Right ventricle myocardium superior (tissue), 1 donor: Measurements from ENCODE around the gene HNRNPH3. TPM values are rescaled to one million over a fixed set of nuclear protein-coding genes. Genes with fewer than 3 reads are reported as not detected.

Experiments
- ATAC-seq: fragments of 200-7000 bp; cut with Tn5 transposase; one replicate; pipeline ENCODE4 v1.9.1; 2020; ENCODE audit warnings: mild to moderate bottlenecking; ENCODE audit not compliant: poor library complexity
- DNase-seq: peaks from one replicate; pipeline ENCODE4 v3.0.0-alpha.2; 2020
- intact Hi-C: fragments of 100-400 bp; cut with DNase I; formaldehyde crosslinking; loops from one replicate; pipeline ENCODE4 v1.11.2; 2022
- total RNA-seq: library from RNA; stranded (reverse); fragmentation: NEBNext Ultra II Directional; extraction: Animal tissue kit (Norgen Biotek cat#: 25700); gene quantifications from one replicate; pipeline ENCODE4 v1.2.1, GENCODE V29; 2021
- donor health status: DM: no; HTN: yes; CAD: no; lungs with severe emphysema.

HNRNPH3 gene
- total RNA-seq, 1 donor from 2014 or later, result 122 TPM

DNA sequence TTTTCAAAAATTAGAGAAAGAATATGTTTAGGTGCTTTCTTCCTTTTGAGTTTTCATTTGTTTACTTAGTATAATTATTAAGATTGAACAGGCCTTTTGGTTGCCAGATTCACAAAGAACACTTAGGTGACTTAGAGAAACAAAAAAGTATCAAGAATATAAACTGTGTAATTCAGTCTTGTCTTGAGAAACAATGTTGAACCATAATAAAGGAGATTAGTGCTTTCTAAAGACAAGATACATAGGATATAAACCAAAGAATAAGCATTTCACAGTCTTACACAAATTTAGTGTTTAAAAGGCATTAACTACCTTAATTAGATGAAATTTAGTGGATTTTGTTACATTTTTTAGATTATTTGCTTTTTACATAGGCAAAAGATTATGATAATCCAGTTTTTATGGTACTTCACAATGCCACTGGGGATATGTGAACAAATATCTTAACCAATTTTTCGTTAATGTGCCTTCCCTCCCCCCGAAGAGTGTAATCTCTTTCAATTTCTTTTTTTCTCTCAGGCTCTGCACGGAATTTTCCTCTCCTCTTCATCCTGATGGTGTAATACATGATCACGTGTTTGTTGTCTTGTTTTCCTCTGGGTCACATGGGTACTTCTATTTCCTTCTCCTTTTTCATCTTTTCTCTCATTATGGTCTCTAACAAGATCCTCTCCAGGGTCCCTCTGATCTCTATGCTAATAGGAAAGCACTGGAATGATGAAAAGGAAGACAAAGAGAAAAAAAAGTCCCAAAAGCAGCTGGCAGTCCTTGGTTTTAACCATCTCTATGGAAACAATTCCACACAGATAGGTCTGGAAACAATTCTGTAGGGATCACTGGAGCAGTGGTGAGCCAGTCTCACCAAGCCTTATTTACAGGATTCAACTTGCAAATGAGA lies 3.7 kb upstream of the HNRNPH3 start:
- ATAC-seq (no peak), DNase-seq (no peak)
- intact Hi-C loops, result loop anchor here (10.0 kb wide), 1 partner anchor 253 kb away; the partner anchor contains the start of gene HERC4

DNA sequence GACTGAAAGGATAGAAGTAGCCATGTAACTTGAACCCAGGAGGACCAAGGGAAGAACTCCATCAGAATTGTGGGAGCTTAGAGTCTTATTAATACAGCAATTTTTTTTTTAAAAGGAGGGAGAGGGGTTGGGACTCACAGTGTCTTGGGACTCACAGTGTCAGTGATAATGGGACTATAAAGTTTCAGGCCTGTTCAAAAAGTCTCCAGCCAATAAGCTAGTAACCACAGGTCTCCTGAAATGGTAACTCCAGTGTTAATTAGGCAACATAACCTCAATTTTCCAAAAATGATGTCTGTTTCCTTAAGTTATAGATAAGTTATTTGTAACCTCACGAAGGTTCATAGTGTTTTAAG lies 2.4 kb upstream of the HNRNPH3 start:
- intact Hi-C loops, result loop anchor here (10.0 kb wide), 1 partner anchor 255 kb away; the partner anchor contains the start of gene HERC4
- ATAC-seq (no peak), DNase-seq (no peak)

DNA sequence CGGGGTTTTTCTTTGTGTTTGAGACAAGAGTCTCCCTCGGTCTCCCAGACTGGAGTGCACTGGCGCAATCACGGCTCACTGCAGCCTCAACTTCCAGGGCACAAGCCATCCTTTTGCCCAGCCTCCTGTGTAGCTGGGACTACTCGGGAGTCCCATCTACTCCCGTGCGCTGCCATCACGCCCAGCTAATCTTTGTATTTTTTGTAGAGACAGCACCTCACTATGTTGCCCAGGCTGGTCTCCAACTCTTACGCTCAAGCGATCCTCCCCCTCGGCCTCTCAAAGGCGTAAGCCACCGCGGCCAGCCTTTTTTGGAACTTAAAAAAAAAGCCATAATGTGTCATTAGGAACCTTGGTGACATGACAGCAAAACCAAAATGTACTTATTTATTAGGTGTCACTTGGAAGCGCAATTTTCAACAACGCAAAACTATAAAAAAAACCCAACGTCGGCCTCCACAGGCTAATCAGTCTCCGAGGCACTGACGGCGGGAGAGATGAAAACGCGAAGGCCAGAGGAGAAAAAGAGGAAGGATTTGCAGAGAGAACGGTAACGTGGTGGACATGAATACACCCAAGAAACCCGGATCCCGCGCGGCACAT lies 911 bp upstream of the HNRNPH3 start:
- no peak for ATAC-seq
- intact Hi-C loops, result no loop called here
- DNase-seq, result peak; percentile 50

DNA sequence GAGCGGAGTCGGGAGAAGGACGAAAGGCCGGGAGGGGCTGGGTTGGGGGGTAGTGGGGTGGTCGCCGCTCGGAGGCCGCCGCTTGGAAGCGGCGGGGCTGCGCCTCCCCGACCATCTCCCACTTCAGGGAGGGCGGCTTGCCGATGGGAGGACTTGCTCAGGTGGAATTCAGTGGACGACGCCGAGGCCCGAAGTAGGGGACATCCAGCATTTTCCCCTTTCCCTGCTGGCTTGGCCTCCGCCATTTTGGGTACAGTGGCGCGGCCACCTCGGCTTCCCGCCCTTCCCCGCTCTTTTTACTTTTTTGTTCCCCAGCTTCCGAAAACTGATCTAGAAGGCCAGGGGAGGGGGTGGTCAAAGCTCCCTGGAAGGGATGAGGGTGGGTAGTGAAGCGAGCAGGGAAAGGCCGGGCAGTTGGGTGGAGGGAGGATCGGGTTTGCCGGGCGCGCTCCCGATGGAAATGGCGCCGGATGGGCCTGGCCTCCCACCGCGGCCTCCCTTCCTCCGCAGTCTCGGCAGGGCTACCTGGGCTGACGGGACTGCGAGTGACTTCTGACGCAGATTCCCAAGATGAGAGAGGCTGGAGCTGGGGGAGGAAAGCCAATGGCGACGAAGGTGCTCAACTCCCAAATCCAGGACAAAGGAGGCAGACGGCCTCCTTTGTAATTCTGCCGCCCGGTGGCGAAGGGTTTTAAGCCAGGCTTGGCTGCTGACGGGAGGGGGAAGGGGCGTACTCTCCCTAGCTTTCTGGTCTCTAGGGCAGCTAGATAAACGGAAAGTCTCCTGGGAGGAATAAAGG lies 594 bp downstream of the HNRNPH3 start, which contains the start of gene PBLD:
Gene PBLD (minus strand): TSS at position 670 of the 799 bp plus-strand sequence. CDS start 26,084 bp downstream, outside the sequence.
- DNase-seq (peak; percentile 78), ATAC-seq (peak; percentile 43)
- intact Hi-C loops, result no loop called here

DNA sequence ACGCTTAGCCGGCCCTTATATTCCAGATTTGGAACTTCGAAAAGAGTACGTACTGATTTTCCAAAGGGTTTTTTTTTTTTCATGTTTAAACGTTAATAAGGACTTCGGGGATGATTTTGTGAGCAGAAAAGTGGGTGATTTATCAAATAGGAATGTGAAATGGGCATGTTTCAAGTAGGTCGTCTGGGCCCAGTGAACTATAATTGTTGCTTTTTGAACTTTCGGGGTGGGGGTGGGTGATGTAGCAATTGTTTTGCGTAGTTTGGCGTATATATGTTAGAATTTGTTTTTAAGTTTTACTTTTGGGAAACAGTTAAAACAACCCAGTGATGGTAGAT lies 1.2 kb downstream of the HNRNPH3 start:
- DNase-seq (no peak), ATAC-seq (no peak)
- intact Hi-C loops, result no loop called here

DNA sequence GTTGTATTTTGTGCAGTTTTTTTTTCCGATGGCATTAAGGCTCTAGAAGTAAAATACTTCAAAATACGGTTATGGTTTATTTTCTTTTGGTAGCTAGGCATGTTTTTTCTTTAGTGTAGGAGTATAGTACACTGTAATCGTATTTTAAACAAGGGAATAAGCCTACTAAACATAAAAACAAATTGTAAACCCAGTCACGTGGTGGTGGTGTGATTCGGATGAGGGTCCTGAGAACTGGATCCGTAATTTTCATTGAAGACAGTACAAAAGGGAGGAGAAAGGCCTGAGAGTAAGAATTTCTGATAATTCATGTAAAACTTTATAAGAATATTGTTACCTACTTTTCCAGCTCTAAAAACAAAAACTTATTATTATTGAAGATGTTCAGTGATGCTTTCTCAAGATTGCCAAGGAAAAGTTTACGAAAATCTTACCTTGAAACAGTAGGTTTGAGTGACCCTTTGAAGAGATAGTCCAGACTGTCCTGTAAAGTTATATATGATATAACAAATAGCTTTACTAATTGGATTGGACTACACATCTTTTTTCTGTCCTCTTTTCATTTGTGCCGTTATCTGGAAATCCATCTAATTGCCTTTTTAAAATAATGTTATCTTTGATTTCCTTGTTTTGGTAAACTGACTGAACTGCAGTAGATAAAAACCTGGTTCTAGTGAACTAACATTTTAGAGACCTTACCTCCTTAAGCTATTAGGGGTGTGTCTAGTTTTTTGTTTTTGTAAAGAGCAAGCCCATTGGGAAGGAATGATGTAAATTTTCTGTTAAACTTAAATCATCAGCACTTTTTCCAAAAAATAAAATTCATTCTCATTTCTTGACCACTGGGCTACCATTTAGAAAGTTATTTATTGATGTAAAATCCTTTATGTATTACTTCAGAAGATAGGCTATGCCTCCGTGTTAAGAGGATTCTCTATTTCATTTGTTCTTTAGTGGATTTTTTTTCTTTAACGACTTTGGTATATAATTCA lies 1.9 kb downstream of the HNRNPH3 start:
- no peak for DNase-seq
- no peak for ATAC-seq
- intact Hi-C loops, result no loop called here

DNA sequence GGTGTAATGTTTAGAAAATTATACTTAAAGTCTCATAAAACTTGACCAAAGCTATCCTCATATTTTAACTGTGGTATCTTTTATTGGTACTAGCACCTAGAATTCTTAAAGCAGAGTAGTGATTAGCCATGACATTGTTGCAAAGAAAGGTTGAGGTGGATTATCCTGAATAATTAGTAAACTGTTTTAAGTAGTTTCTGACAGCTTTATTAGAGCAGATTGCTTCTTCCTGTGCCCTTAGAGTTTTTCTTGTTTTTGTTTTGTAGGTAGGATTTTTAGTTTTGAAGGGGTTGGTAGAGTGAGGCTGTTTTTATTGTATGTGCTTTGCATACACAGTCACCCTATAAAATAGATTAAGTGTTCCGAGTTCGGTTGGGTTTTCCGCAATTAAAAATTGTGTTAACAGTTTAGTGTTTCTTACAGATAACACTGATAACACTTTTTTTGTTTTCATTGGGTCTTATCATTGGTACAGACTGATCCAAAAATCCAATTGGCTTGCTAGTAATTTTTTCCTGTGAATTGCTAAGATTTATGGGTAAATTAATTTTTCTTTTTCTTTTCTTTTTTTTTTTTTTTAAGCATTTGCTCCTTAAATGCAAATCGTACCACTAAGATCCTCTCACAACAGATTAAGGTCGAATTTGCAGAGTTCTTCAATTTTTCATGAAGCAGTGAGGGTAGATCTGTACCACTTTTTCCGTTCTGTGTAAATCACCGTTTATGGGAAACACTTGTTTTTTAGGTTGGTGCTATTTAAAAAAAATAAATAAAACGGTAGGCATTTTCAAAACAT lies 3.0 kb downstream of the HNRNPH3 start:
- no peak for ATAC-seq
- no peak for DNase-seq
- intact Hi-C loops, result no loop called here

DNA sequence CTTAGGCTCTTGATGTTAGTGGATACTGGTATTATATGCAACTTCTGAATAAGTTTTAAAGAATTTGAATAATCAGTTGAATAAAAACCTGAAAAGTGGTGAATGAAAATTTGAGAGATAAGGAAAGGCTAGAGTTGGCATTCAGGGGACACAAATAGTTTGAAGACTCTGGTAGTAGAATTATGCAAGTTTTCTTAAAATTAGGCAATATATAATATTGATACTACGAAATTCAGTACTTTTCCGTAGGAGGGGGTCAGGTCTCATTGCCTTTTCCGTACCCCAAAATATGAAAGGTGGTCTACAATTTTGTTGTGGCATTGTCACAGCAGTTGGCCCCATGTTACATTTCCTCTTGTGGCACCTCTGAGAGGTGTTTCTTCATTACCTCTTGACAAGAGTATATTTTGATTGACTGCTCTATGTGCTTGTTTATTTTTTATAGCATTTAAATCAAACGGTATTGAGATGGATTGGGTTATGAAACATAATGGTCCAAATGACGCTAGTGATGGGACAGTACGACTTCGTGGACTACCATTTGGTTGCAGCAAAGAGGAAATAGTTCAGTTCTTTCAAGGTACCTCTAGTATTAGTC lies 5.0 kb downstream of the HNRNPH3 start:
- intact Hi-C loops, result no loop called here
- no peak for ATAC-seq
- DNase-seq, result no peak

DNA sequence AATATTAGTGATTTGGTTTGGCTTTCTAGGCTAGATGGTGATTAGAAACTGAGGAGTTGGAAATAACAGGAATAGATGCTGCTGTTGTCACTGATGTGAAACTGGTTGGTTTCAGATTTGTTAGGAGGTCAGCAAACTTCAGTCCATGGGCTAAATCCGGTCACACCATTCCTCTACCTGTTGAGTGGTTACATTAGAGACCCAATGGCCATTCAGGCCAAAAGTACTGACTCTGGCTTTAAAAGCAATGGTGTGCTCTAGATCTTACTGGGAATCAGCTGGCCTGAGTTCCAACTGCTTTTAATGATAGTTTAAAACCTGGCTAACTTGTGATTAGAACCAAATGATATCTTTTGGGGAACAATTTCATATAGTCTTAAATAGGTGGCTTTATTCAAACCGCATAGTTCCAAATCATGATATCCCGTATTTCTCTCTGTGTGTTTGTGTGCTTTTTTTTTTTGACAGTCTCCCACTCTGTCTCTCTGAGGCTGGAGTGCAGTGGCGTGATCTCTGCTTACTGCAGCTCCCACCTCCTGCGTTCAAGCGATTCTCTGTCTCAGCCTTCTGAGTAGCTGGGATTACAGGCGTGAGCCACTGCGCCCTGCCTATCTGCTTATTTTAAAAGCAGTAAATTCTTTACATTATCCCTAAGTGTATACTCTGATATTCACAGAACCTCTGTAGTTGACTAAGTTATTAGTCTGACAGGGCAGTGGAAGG lies 8.7 kb downstream of the HNRNPH3 start:
- DNase-seq, result no peak
- ATAC-seq, result no peak
- intact Hi-C loops, result no loop called here

DNA sequence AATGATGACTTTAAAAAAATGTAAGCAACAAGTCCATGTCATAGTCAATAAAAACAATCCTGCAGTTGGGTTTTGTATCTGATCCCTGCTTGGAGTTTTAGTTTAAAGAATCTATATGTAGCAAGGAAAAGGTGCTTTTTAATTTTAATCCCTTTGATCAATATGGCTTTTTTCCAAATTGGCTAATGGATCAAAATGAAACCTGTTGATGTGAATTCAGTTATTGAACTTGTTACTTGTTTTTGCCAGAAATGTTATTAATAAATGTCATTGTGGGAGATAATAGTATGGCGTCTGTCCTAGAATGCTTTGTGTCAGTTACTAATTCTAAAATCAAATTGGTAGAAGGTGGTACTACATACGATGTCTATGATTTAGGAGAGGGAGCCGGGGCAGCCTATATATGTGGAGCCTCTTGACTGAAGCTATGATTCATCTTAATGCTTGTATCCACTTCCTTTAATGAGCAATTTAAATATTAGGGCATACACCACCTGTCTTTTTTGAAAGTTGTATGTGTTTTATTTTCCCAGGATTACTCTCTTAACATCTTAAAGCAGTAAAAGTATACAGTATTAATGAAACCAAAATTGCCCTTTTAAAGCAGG lies 11.1 kb downstream of the HNRNPH3 start:
- intact Hi-C loops, result no loop called here
- DNase-seq, result no peak
- no peak for ATAC-seq

DNA sequence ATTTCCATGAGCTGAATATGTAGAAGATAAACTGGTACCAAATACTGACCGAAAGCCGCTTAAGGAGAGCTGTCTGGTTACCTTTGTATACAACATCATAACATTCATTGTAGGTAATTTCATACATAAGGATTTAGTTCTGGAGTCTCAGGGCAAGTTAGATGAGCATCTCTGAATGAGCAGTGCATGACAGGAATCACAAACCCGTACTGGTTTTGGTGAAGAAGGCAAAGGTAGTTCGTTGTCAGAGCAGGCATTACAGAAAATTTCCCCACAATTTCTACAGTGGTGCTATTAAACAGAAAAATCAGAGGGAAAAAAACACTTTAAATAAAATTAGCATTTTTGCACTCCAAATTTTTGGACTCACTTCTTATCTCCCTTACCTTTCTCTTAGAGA lies 13.8 kb downstream of the HNRNPH3 start:
- no peak for ATAC-seq
- intact Hi-C loops, result no loop called here
- no peak for DNase-seq

DNA sequence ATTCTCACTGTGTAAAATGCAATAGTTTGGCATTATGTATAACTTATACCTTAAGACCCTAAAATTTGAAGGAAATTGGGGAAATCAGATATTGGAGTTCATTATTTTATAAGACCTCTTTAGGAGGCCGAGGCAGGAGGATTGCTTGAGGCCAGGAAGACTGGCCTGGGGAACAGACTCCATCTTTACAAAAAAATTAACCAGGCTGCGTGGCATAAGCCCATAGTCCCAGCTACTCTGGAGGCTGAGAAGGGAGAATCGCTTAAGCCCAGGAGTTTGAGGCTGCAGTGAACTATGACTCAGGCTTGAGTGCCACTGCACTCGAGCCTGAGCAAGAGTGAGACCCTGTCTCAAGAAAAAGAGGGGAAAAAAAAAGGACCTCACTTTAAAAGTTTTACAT lies 14.9 kb downstream of the HNRNPH3 start:
- DNase-seq (no peak), ATAC-seq (no peak)
- intact Hi-C loops, result no loop called here

DNA sequence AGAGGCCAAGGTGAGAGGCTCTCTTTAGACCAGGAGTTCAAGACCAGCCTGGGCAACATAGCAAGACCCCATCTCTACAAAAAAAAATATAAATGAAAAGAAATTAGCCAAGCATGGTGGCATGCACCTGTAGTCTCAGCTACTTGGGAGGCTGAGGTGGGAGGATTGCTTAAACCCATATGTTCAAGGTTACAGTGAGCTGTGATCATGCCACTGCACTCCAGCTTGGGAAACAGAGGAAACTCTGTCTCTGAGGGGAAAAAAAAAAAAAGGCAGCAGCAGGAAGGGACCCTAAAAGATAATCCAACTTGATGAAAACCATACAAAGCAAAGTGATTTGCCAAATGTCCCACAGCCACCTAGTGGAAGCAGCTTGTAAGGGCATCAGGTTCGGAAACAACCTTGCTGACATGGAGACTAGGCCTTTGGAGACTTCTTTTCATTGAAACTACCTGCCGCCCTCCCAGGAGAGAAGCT lies 16.4 kb downstream of the HNRNPH3 start:
- intact Hi-C loops, result no loop called here
- ATAC-seq, result no peak
- DNase-seq, result no peak

DNA sequence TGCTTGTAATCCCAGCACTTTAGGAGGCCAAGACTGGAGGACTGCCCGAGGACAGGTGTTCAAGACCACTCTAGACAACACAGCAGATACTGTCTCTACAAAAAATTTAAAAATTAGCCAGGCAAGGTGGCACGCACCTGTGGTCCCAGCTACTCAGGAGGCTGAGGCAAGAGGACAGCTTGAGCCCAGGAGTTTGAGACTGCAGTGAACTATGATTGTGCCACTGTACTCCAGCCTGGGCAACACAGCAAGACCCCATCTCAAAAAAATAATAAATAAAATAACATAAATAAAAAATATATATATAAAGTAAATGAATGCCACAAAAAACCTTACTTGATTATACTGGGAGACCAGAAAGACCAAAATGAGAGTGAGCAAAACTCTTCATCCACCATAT lies 21.7 kb downstream of the HNRNPH3 start:
- ATAC-seq, result no peak

DNA sequence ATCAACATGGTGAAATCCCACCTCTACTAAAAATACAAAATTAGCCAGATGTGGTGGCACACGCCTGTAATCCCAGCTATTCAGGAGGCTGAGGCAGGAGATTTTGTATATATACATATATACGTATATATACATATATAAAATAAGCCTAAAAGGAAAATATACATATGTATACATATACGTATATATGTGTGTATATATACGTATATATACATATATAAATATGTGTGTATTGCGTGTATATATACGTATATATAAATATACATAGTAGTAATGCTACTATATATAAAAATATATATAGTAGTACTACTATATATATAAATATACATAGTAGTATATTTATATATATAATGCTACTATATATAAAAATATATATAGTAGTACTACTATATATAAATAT lies 27.3 kb downstream of the HNRNPH3 start:
- intact Hi-C loops, result no loop called here
- no peak for ATAC-seq

More for the DNA sequence above, 21.7 kb downstream of the HNRNPH3 start:
- intact Hi-C loops, result no loop called here
- DNase-seq, result no peak

DNA sequence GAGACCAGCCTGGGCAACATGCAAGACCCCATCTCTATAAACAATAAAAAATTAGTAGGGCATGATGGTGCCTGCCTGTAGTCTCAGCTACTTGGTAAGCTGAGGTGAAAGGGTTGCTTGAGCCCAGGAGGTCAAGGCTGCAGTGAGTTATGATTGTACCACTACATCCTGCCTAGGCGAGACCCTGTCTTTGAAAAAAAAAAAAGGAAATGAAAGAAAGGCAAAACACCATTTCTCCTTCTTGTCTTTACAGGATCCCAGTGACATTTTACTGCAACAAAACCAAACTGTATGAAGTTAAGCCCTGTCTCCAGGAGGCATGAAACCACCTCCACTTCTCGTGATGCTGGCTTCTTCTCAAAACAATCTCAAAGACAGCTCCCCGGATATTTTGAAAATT lies 30.7 kb downstream of the HNRNPH3 start:
- no peak for ATAC-seq
- DNase-seq, result no peak
- intact Hi-C loops, result no loop called here

More for the DNA sequence above, 27.3 kb downstream of the HNRNPH3 start:
- DNase-seq, result no peak
